Neutrophil (primary cell): ENCODE data around the gene VPS33A.

Source experiments
- H3K27ac ChIP-seq: fragments of 200-600 bp; sonication (generic); 2 replicates; pipeline ENCODE4 v1.5.1; 2016; ENCODE audit warnings: mild to moderate bottlenecking, moderate library complexity
- H3K27me3 ChIP-seq: fragments of 200-600 bp; sonication (generic); 2 replicates; pipeline ENCODE4 v1.6.0; 2016; ENCODE audit warnings: mild to moderate bottlenecking
- H3K36me3 ChIP-seq: fragments of 200-600 bp; sonication (generic); 2 replicates; pipeline ENCODE4 v1.5.1; 2017
- H3K4me1 ChIP-seq, 2 experiments: fragments of 200-600 bp in 1 of 2; sonication (generic) in 1 of 2; 1 replicate in 1 of 2; 2 replicates in 1 of 2; pipeline versions ENCODE4 v1.5.1 to v1.6.1; 2013 to 2016; ENCODE audit warnings: low read depth in 1 of 2, low read length in 1 of 2, mild to moderate bottlenecking in 1 of 2, moderate library complexity in 1 of 2; ENCODE audit not compliant: control insufficient read depth in 1 of 2, insufficient read depth in 1 of 2
- H3K4me3 ChIP-seq, 2 experiments: fragments of 200-600 bp in 1 of 2; sonication (generic) in 1 of 2; 1 replicate in 1 of 2; 2 replicates in 1 of 2; pipeline ENCODE4 v1.5.1; 2013 to 2016; ENCODE audit warnings: low read depth in 1 of 2, low read length in 1 of 2, mild to moderate bottlenecking in 1 of 2, moderate library complexity in 1 of 2
- H3K9me3 ChIP-seq: fragments of 200-600 bp; sonication (generic); 2 replicates; pipeline ENCODE4 v1.5.1; 2016
- CTCF ChIP-seq: fragments of 200-600 bp; sonication (generic); IDR thresholded peaks from 2 replicates; pipeline ENCODE4 v1.5.1; 2016; ENCODE audit warnings: antibody characterized with exemption

Gene VPS33A

DNA sequence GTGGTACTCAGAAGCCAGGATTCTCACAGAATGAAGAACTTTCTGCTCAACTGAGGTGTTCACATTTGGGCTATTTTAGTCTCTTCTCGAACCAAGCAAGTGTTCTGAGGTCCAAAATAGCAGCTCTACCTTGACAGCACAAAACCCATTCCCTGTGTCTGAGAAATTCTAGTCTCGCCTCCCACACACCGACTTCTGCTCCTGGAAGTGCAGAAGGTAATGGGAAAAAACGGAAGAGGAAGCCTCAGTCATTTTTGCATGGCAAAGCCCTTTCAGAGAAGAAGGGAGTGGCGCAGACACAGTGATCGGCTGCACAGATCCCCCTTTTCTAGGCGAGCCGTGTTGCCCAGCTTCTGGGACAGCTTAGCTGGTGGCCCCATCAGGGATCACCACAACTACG lies 31.2 kb upstream of the VPS33A start:
- Histone ChIP-seq H3K9me3 (no peaks in the 10 kb centered on the region), H3K27me3 (no peaks in the 10 kb centered on the region), H3K4me3 (no peak overlapping the region), H3K36me3 (peaks cover 50% of the 10 kb centered on the region), H3K27ac (no peak overlapping the region), H3K4me1 (no peaks in the 10 kb centered on the region)
- TF ChIP-seq CTCF: no peak

GRCh38 chr12:122295877-122296276 lies 29.6 kb upstream of the VPS33A start:
- Histone ChIP-seq H3K4me3 (no peak overlapping the region), H3K9me3 (no peaks in the 10 kb centered on the region), H3K4me1 (no peaks in the 10 kb centered on the region), H3K27ac (no peak overlapping the region), H3K36me3 (peaks cover 56% of the 10 kb centered on the region), H3K27me3 (no peaks in the 10 kb centered on the region)
- no peak for TF ChIP-seq CTCF

DNA sequence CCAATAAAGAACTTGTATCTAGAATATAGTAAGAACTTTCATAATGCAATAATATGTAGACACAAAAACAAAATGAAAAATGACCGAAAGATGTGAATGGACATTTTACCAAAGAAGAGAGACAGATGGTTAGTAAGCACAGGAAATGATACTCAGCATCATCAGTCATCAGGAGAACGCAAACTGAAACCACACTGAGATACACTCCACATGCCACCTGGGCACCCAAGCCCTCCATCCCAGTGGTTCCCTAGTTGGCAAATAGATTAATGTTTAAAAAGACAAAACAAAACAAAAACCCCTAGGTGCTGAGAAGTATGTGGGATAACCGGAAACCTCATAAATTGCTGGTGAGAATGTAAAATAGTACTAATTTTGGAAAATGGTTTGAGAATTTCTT lies 26.8 kb upstream of the VPS33A start:
- Histone ChIP-seq H3K4me1 (no peaks in the 10 kb centered on the region), H3K4me3 (no peak overlapping the region), H3K27me3 (no peaks in the 10 kb centered on the region), H3K27ac (no peak overlapping the region), H3K36me3 (peaks cover 50% of the 10 kb centered on the region), H3K9me3 (no peaks in the 10 kb centered on the region)
- no peak for TF ChIP-seq CTCF

GRCh38 chr12:122291431-122291830 lies 25.1 kb upstream of the VPS33A start:
- peaks cover 50% of the 10 kb centered on the region for H3K36me3 ChIP-seq
- no peak overlapping the region for H3K4me3 ChIP-seq
- H3K27ac ChIP-seq: no peak overlapping the region
- H3K27me3 ChIP-seq: no peaks in the 10 kb centered on the region
- TF ChIP-seq CTCF: no peak
- H3K4me1 ChIP-seq: no peaks in the 10 kb centered on the region
- no peaks in the 10 kb centered on the region for H3K9me3 ChIP-seq

- Histone ChIP-seq H3K4me1 (no peaks in the 10 kb centered on the region), H3K27ac (no peak overlapping the region), H3K36me3 (peaks cover 45% of the 10 kb centered on the region), H3K9me3 (no peaks in the 10 kb centered on the region), H3K4me3 (no peak overlapping the region), H3K27me3 (no peaks in the 10 kb centered on the region)
- TF ChIP-seq CTCF: no peak
Measured at GRCh38 chr12:122283680-122284079, 17.4 kb upstream of the VPS33A start.

- Histone ChIP-seq H3K36me3 (peaks cover 42% of the 10 kb centered on the region), H3K9me3 (no peaks in the 10 kb centered on the region), H3K27me3 (no peaks in the 10 kb centered on the region), H3K4me1 (peaks cover 0 to under 1% of the 10 kb centered on the region in 2 experiments), H3K27ac (no peak overlapping the region), H3K4me3 (no peak overlapping the region)
- no peak for TF ChIP-seq CTCF
Measured at GRCh38 chr12:122282061-122282460, 15.8 kb upstream of the VPS33A start.
